Left ventricle myocardium inferior (tissue), 1 donor: Measurements from ENCODE around the gene LYPD3. TPM values are rescaled to one million over a fixed set of nuclear protein-coding genes. Genes with fewer than 3 reads are reported as not detected.

Experiments
- DNase-seq: peaks from one replicate; pipeline ENCODE4 v3.0.0-alpha.2; 2020
- H3K27ac ChIP-seq: fragments of 200-600 bp; replicated peaks from 2 replicates; pipeline ENCODE4 v1.8.0; 2021
- H3K27me3 ChIP-seq: fragments of 200-600 bp; 2 replicates; pipeline ENCODE4 v1.8.0; 2021; ENCODE audit warnings: low read depth
- H3K36me3 ChIP-seq: fragments of 200-600 bp; 2 replicates; pipeline ENCODE4 v1.8.0; 2021
- H3K4me1 ChIP-seq: fragments of 200-600 bp; 2 replicates; pipeline ENCODE4 v1.8.0; 2021
- H3K4me3 ChIP-seq: fragments of 200-600 bp; 2 replicates; pipeline ENCODE4 v1.8.0; 2021; ENCODE audit warnings: mild to moderate bottlenecking, moderate library complexity
- H3K9me3 ChIP-seq: fragments of 200-600 bp; replicated peaks from 2 replicates; pipeline ENCODE4 v1.8.0; 2021
- intact Hi-C: fragments of 100-400 bp; cut with micrococcal nuclease; formaldehyde crosslinking; loops from one replicate; pipeline ENCODE4 v1.11.0; 2022
- total RNA-seq: library from RNA; stranded (reverse); fragmentation: NEBNext Ultra II Directional; extraction: Animal tissue kit (Norgen Biotek cat#: 25700); gene quantifications from one replicate; pipeline ENCODE4 v1.2.1, GENCODE V29; 2021
- TF ChIP-seq, protein P1 (sequence below): fragments of 200-600 bp; IDR thresholded peaks from 2 replicates; pipeline ENCODE4 v1.8.0; 2021; ENCODE audit warnings: antibody characterized with exemption, mild to moderate bottlenecking, borderline replicate concordance
- donor health status: DM: no; HTN: yes; CAD: no; lungs with severe emphysema.

LYPD3 gene
- total RNA-seq, 1 donor from 2014 or later: 0.38 TPM

GRCh38 chr19:43474487-43474886 lies 9.1 kb upstream of the LYPD3 start:
- no peaks in the 10 kb centered on the region for H3K9me3 ChIP-seq
- peak overlapping the region; percentile 66 for H3K4me3 ChIP-seq
- intact Hi-C loops: no loop called here
- no peaks in the 10 kb centered on the region for H3K27me3 ChIP-seq
- peak overlapping the region; percentile 81 for H3K27ac ChIP-seq
- no peaks in the 10 kb centered on the region for H3K36me3 ChIP-seq
- TF ChIP-seq, protein P1, sequence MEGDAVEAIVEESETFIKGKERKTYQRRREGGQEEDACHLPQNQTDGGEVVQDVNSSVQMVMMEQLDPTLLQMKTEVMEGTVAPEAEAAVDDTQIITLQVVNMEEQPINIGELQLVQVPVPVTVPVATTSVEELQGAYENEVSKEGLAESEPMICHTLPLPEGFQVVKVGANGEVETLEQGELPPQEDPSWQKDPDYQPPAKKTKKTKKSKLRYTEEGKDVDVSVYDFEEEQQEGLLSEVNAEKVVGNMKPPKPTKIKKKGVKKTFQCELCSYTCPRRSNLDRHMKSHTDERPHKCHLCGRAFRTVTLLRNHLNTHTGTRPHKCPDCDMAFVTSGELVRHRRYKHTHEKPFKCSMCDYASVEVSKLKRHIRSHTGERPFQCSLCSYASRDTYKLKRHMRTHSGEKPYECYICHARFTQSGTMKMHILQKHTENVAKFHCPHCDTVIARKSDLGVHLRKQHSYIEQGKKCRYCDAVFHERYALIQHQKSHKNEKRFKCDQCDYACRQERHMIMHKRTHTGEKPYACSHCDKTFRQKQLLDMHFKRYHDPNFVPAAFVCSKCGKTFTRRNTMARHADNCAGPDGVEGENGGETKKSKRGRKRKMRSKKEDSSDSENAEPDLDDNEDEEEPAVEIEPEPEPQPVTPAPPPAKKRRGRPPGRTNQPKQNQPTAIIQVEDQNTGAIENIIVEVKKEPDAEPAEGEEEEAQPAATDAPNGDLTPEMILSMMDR: no peak
- peaks cover 13% of the 10 kb centered on the region for H3K4me1 ChIP-seq
- no peak for DNase-seq

GRCh38 chr19:43471091-43471490 lies 5.7 kb upstream of the LYPD3 start:
- Histone ChIP-seq H3K27me3 (peaks cover 4% of the 10 kb centered on the region), H3K27ac (no peak overlapping the region), H3K36me3 (no peaks in the 10 kb centered on the region), H3K4me1 (peaks cover 13% of the 10 kb centered on the region), H3K4me3 (no peak overlapping the region), H3K9me3 (no peaks in the 10 kb centered on the region)
- no peak for DNase-seq
- intact Hi-C loops: no loop called here
- TF ChIP-seq, protein P1: no peak

GRCh38 chr19:43470288-43470687 lies 4.9 kb upstream of the LYPD3 start:
- H3K27me3 ChIP-seq: peaks cover 12% of the 10 kb centered on the region
- no peak overlapping the region for H3K4me3 ChIP-seq
- TF ChIP-seq, protein P1: no peak
- H3K27ac ChIP-seq: no peak overlapping the region
- H3K36me3 ChIP-seq: no peaks in the 10 kb centered on the region
- DNase-seq: no peak
- no peaks in the 10 kb centered on the region for H3K9me3 ChIP-seq
- intact Hi-C loops: no loop called here
- peaks cover 8% of the 10 kb centered on the region for H3K4me1 ChIP-seq

- Histone ChIP-seq H3K9me3 (no peaks in the 10 kb centered on the region), H3K36me3 (no peaks in the 10 kb centered on the region), H3K4me1 (peaks cover 7% of the 10 kb centered on the region), H3K27ac (no peak overlapping the region), H3K27me3 (peaks cover 16% of the 10 kb centered on the region), H3K4me3 (no peak overlapping the region)
- TF ChIP-seq, protein P1: no peak
- intact Hi-C loops: no loop called here
- no peak for DNase-seq
Observed at GRCh38 chr19:43469160-43469480, 3.7 kb upstream of the LYPD3 start.

DNA sequence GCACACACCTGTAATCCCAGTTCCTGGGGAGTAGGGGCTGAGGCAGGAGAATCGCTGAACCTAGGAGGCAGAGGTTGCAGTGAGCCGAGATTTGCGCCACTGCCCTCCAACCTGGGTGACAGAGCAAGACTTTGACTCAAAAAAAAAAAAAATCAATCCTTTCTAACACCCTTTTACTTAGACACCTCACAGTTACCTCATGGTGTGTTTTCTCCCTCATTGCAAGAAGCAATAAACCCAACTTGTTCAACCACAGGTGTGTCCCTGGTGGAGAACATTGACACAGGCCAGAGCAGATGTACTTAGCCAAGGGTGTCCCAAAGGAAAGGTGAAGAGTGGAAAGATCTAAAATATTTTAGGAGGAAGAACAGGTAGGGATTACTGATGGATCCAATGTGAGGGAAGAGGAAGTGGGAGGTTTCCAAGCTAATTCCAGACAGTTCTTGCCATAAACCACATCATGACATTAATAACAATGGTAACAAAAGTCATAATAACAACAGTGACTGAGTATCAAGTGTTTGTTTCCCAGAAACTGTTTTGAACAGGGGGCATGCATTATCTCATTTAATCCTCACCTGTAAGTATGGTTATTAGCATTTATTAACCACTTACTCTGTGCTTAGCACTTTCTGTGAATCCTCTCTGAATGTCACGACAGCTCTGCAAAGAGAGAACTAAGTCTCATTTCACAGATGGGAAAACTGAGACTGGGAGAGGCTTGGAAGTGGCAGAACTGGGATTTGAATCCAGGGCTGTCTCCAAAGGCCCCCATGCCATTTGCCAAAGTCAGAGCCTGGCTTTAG lies 3.1 kb upstream of the LYPD3 start:
- no peak overlapping the region for H3K4me3 ChIP-seq
- peaks cover 16% of the 10 kb centered on the region for H3K27me3 ChIP-seq
- H3K36me3 ChIP-seq: no peaks in the 10 kb centered on the region
- no peak overlapping the region for H3K27ac ChIP-seq
- peaks cover 13% of the 10 kb centered on the region for H3K4me1 ChIP-seq
- no peak for DNase-seq
- intact Hi-C loops: no loop called here
- TF ChIP-seq, protein P1: no peak
- no peaks in the 10 kb centered on the region for H3K9me3 ChIP-seq
